SU-DHL-6 (cell line): ENCODE measurements around the gene NMNAT1.

Source experiments
- CTCF ChIP-seq: fragments of 200-600 bp; sonication (generic); IDR thresholded peaks from one replicate; pipeline ENCODE4 v1.5.1; 2017; ENCODE audit warnings: antibody characterized with exemption, mild to moderate bottlenecking, low read length, moderate library complexity; ENCODE audit not compliant: insufficient read depth, poor library complexity, severe bottlenecking
- EZH2phosphoT487 ChIP-seq: fragments of 200-600 bp; sonication (generic), shearing (Covaris generic); conservative IDR thresholded peaks from 2 replicates; pipeline ENCODE4 v1.6.1; 2018; ENCODE audit warnings: mild to moderate bottlenecking, antibody characterized with exemption, low read length, moderate library complexity, mixed read lengths

- TF ChIP-seq CTCF (no peak), EZH2phosphoT487 (no peak)
Observed at GRCh38 chr1:10022656-10023055, 79.4 kb downstream of the NMNAT1 start.
